NCI-H146 (cell line): Measurements from ENCODE around the gene TCP11.
"Not testable (repeated sequence)": the region's sequence is repeated elsewhere in the genome, so short reads cannot be mapped to it uniquely, and the experiment has no call there.

Experiments used
- DNase-seq: peaks from one replicate; lab custom pipeline; 2025; lab: John Stamatoyannopoulos, UW

The TCP11 gene

DNA sequence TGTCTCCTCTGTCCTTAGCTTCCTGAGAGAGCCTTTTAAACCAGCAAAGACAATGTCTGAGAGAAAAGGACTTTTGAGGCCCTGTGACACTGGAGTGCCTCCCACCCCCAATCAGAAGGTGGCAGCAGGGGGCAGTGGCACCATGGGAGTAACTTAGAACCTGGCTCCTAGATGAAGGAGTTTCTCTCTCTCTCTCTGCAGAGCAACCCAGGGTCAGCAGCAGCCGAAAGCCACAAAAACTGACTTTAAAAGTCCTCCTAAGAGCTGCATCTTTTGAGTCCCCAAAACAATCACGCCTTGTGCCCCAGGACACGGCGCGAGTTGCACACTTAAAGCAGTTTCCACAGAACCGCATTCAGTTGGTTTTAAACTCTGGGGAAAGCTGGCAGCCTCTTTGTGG is 5.3 kb upstream of the TCP11 start:
- peak; percentile 47 for DNase-seq

DNA sequence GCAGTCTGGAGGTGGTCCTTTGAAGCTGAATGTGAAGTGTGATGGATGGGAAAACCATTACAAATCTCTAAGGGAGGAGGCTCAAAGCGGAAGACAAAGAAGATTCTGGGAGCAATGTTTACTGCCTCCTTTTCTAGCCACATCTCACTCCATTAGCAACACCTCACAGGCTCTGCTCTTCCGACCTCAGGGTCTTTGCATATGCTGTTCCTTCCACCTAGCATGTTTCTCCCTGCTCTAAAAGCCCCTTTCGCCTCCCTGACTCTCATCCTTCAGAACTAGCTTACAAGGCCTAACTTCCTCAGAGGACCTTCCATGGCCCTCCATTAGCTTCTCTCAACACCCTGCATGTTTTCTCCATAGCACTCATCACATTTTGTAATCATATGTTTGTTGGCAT is 4.6 kb upstream of the TCP11 start:
- DNase-seq, result no peak

DNA sequence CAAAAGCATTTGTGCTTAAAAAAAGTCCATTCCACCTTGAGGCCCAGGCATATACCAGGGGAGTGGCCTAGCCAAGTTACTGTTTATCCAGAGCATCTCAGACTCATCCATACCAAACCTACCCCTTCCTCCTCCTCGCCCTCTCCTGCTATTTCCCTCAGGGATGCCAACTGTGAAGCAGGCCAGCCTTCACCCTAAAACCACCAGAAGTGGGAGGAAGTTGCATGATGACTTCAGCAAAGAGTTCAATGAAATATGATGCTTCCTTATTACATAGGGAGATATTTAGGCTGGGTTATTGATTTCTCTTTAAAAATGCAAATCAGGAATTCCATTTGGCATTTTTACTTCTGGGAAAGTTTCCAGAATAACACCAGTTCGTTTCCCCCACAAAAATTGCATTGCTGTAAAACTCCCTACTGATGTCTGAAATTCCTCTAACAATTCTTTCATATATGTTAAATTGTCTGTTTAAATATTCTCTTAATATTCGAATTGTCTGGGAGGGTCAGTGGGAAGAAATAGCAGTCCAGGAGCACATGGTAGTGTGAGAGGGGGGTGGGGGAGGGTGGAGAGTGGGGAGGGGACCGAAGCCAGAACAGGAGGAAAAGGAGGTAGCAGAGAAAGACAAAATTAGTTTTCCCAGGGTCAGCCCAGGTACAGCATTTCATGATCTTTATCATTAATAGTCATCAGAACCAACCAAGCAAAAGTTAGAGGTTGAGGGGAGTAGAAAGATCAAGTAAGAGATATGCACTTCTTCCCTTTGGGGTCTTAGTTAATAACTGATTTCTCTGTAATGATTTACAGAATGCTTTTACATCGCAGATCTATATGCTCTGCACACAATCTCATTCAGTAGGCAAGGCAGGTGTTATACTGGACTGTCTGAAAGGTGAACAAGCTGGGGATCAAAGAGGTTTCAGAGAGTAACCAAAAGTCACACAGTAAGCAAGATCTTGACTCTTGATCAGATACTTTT is 1.7 kb upstream of the TCP11 start:
- DNase-seq, result no peak

DNA sequence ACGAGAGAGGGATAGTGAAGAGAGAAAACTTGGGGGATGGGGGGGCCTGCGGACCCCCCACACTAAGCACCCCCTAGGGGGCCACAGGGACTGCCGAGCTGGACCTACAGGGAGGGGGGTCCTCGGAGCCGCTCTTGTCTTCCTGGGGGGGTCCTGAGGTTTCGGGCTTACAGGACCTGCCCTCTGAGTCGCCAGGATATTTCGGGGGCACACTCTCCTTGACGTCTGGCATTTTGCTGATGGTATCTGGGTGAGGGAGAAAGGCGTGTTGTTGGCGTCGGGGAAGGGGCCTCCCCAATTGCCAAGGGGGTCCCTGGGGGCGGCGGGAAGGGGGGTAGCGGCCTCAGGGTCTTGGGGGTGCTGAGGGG is 516 bp downstream of the TCP11 start:
- no peak for DNase-seq

GRCh38 chr6:35139924-35140638 is 1.1 kb downstream of the TCP11 start:
- DNase-seq, result peak; percentile 55

- DNase-seq, result no peak
Observed at GRCh38 chr6:35139470-35139869, 1.7 kb downstream of the TCP11 start.

GRCh38 chr6:35138191-35138590 is 2.9 kb downstream of the TCP11 start:
- not testable (repeated sequence) for DNase-seq

GRCh38 chr6:35136185-35136584 is 5.0 kb downstream of the TCP11 start:
- no peak for DNase-seq

DNA sequence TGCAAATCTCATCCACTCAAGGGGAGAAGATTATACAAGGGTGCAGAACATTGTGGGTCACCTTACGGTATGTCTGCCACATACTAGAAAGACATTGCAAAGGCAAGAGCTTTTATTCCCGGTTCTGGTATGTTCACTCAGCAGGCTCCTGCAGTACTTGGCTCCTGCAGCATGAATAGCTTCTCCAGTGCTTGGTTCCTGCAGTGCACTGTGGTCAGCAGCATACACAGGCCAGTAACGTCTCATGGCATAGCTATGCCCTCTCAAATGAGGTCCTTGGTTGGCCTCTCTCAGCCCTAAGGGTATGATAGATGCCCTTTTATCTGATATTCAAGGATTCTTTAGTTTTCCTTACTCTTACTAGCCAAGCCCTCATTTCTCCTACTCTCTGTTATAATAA is 12.6 kb downstream of the TCP11 start:
- DNase-seq, result no peak

- no peak for DNase-seq
Observed at GRCh38 chr6:35128042-35128441, 13.1 kb downstream of the TCP11 start.

DNA sequence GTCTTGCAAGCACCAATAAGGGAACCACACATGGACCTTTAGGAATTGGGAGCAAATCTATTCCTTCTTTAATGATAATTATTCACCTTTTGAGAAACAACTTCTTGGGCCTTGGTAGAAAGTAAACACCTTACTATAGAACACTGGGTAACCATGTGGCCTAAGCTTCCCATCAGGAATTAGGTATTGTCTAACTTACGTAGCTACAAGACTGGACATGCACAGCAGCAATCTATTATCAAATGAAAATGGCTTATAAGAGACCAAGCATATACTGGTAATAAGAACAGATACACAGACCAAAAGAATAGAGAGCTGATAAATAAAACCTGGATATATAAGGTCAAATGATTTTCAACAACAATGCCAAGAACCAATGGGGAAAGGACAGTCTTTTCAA is 16.8 kb downstream of the TCP11 start:
- no peak for DNase-seq

DNA sequence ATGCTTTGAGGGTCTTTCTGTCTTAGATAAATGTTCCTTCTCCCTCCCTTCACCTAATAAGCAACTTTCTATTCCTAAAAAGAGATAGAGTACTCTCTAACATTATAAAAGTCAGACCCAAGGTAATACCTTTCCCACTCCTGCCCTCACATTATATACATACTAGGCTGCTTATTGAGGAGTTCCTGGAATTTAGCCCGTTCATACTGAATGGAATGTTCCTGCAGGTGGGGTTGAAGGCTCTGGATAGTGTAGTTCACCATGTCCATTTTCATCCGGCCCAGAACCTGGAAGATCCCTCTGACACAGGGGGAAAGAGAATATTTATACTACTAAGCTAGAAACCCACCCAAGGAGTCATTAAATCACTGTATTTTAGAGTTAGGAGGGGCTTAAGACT is 20.4 kb downstream of the TCP11 start:
- DNase-seq, result no peak

- no peak for DNase-seq
Observed at GRCh38 chr6:35108309-35108885, 32.7 kb downstream of the TCP11 start.

- peak; percentile 90 for DNase-seq
Observed at GRCh38 chr6:35107761-35108160, 33.4 kb downstream of the TCP11 start.

- DNase-seq, result not testable (repeated sequence)
Observed at GRCh38 chr6:35107208-35107607, 33.9 kb downstream of the TCP11 start.

- DNase-seq, result not testable (repeated sequence)
Observed at GRCh38 chr6:35106061-35106460, 35.1 kb downstream of the TCP11 start.

- DNase-seq, result no peak
Observed at GRCh38 chr6:35105078-35105477, 36.1 kb downstream of the TCP11 start.

- no peak for DNase-seq
Observed at GRCh38 chr6:35099116-35099515, 42.0 kb downstream of the TCP11 start.

- no peak for DNase-seq
Observed at GRCh38 chr6:35096129-35096862, 44.8 kb downstream of the TCP11 start.

DNA sequence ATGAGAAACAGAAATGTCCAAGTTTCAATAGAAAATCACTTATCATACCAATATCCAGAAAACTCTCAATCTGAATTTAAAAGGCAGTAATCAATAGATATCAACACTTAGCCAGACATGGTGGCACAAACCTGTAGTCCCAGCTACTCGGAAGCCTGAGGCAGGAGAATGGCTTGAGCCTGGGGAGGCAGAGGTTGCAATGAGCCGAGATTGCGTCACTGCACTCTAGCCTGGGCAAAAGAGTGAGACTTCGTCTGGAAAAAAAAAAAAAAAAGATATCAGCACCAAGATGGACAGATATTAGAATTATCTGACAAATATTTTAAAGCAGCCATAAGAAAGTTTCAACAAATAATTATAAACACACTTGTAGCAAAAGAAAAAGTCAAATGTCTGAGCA is 47.0 kb downstream of the TCP11 start:
- no peak for DNase-seq

DNA sequence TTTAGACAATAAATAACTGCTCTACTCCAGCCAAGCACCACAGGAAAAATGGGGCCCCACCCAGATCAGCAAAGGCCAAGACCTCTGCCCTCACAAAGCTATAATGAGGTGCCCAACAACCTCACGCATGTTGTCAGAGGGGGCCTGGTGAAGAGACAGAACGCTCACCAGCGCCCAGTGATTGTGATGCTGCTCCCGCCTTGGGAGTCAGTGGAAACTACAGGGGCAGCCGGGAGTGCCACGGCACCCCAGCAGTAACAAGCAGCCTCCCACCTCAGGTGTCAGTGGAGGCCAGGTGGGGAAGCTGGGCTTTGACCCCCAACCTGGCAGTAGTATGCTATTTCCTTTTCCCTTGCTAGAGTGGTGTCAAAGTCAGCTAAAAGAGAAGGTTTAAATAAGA is 47.4 kb downstream of the TCP11 start:
- no peak for DNase-seq

- no peak for DNase-seq
Observed at GRCh38 chr6:35093118-35093445, 48.1 kb downstream of the TCP11 start.
